Activated CD8-positive, alpha-beta memory T cell treated with anti-CD3 and anti-CD28 coated beads, Interleukin-2, amount 50 U/mL, for 1 hour (primary cell): Measurements from ENCODE around the gene SLC9A2.

Experiments used
- DNase-seq: peaks from one replicate; pipeline ENCODE4 v3.0.0-alpha.2; 2020; ENCODE audit errors: extremely low read depth

Gene SLC9A2

DNA sequence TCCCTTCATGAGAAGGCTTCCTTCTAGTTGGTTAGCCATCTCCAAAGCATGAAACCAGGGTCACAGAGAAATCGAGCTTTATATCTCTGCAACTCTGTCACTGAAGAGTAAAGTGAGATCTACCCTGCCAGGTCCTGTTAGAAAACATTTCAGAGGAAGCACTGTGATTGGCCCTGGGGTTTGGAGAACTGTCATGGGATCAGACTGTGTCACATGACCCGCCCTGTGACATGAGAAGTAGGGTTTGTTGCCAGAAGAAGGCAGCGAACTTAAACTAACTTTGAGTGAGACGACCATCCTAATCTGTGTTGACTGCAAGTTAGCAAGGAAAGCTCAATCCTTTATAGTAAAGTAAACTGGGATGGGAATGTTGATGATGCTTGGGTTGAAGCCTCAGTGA, 55.5 kb downstream of the SLC9A2 start:
- no peak for DNase-seq

DNA sequence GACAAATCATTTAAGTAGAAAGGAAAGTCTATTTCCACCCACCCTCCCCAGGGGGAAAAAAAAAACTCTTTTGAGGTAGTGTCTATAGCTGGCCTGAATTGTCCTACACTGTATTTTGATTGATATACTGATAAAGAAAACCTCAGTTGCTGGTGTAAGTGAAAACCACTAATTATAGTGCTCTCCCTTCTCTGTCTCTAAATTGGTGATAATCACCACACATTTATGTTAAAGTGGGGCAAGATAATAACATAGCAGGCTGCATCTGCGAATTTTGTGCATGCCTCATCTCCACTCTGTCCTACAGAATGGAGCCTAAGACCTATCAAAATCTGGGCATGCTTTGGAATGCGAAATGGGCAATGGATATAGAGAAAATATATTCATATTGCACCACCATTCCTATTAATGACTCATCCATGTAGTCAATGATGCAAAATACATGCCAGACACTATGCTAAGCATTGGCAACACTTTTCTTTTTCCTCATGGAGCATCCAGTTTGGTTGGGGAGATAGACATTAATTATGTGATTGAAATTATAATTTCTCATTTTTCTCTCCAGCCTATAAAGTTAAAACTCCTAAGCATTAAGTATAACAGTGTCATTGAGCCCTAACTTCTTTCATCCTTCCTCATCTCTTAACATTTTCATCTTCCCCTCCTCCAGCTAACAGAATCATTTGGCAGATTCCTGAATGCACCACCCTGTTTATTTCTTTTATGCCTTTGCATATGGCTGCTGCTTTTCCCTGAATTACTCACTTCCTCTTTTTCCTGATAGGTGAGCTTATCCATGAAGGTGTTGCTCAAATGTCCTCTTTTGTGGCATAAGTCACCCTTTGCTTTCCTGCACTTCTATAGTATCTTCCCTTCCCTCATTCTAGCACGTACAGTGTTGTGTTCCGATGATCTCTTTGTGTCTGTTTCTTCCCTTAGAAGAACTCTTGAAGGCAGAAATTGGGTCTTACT, 58.2 kb downstream of the SLC9A2 start:
- no peak for DNase-seq

DNA sequence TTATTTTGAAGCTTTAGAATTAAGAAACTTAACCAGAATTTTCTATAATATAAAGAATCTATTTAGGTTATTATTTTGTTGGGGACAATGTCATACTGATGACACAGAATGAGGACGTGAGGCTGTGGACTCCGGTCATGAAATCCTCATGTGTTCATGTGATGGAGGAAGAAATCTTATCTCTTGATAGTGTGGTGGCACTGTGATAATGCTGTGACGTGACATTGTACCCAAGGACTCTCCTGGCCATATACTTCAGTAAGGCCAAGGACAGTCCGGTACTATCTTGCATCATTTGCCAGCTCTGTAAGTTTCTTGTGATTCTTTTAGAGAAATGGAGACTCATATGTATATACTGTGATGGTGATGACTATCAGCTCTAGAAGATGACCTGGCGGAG, 59.1 kb downstream of the SLC9A2 start:
- DNase-seq: no peak

DNA sequence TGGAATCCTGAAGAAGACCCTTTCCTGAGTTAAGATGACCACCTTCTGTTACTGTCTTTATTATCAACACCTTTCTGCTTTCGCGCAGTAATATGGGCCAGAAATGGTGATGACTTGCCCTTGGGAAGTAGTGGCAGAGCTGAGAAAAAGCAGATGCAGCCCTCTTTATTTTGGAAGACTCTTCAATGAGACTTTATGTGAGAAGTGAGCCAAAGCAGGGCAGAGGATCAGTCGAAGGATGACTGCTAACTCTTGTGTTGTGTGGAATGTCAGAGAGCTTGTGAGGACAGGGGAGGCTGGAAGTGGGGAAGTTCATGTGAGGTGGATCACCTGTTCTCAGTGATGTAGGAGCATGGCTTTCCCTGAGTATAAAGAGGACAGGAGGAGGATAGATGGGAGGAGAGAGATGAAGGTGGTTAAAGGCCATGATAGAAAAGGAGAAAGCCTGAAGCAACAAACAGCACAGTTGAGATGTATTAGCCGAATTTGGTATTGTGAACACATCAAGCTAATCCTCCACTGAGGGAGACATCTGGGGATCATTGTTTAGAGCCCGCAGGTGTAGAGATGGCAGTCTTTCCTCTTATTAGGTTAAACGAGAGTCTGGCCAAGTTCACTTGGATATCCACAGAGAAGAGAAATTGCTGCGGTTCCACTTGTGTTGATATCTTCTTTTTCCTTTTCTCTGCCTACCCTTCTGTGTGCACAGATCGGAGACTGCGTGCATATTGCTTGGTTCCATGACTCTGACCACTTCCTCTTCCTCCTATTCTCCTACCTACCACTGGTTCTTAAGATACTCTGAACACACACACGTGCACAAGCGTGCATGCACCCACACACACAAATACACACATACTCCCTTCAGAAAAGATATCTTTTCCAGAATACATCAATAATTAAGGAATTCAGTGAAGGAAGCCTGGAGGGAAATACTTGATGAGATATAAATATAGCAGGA, 67.4 kb downstream of the SLC9A2 start:
- DNase-seq: no peak

DNA sequence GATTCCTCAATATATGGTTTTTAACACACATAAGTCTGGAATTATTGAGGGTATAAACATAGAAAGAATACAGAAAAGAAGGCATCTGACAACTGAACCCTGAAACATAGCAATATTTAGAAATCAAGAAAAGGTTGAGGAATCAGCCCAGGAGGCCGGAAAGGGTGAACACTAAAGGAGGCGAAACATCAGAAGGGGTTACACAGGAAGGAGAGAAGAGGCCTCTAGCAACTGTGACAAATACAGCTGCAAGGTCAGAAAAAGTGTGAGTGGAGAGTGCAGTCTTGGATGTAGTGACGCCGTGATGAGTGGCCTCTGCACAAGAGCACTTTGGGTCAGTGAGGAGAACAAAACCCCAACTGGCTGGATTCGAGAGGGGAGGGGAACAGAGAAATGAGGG, 70.7 kb downstream of the SLC9A2 start:
- DNase-seq: no peak

DNA sequence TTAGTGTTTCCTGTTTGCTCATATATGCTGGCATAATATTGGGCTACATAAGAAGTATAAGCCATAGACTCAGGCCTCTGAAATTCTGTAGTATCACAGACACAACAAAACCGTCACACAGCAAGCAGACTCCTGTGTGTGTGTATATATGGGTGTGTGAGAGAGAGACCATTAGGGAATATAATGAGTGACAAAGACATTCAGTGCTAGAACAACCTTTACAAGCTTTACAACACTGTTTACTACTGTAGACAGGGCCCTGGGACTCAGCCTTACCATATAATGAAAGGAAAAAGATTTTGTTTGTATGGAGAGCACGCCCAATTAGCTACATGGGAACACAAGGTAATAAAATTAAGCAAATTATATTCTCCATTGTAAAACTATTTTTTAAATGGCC, 77.1 kb downstream of the SLC9A2 start:
- no peak for DNase-seq

DNA sequence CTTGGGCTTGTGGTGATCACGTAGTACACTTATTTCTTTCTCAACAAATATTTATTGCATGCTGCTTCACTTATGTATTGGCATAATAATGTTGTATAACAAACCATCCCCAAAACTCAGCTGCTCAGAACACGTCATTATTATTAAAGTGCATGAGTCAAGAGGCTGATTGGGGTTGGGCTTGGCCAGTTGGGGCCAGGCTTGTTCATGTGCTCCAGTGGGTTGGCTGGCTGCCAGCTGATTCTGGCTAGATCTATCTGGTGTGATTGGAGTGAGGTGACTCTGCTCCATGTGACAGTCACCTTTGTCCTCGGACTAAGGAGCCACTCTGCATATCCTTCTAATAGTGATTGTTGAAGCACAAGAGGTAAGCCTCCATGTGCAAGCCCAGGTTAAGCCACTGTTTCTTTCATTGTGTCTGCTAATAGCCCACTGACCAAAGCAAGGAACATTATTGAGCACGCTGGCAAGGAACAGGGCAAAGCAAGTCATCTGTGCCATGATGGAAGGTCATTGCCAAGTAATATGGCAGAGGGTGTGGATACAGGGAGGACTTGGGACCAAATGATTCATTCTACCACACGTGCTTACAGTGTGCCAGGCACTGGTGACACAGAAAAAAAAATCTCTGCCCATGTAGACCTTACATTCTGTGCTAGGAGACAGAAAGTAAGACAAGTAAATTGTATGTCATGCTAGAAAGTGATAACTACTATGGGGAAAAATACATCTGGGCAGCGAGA, 79.2 kb downstream of the SLC9A2 start:
- no peak for DNase-seq

DNA sequence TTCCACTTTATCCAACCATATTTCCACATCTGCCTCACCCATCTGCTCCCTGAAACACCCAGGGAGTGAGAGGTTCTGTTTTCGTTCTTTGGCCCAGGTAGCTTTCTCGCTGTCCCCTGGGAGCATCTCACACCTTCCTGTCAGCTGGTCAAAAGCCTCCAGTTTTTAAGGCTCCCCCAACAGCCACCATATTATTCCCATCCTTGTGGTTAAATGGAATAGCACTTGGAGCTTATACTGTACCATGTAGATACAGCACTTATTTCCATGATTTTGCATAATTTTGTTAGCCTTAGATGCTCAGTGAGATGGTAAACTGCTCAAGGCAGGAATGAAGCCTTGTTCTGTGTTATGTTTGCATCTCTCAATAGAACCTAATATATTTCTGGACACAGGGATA, 84.0 kb downstream of the SLC9A2 start:
- DNase-seq: no peak

DNA sequence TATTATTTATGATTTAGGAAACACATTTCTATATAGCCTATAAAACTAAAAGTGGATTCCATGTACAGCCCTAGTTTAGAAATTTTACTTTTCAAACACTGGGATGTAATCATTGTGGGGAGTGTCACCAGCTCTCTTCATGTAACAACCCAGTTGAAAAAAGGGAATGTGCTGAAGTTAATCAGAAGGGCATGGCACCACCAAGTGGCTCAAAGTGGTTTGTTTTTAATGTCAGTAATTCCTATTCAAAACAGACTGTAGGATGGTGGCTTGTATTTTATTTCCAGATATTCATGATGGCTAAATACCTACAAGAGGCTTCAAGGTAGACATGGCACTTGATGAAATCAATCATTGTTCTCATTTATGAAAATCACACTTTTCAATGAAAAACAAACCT, 84.4 kb downstream of the SLC9A2 start:
- DNase-seq: no peak

DNA sequence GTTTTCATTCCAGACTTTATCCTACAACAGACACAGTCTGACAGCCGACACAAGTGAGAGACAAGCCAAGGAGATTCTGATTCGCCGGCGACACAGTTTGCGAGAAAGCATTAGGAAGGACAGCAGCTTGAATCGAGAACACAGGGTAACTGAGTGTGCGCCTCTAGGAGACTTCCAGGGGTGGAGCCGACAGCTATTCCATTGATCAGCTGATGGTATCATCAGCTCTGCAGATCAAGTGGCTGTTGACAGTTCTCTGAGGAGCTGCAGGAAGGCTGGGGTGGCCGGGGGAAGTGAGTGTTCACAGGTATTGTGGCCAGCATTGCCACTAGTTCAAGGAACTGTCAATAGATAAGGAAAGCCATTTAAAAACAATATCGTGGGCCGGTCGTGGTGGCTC, 85.2 kb downstream of the SLC9A2 start:
- no peak for DNase-seq

DNA sequence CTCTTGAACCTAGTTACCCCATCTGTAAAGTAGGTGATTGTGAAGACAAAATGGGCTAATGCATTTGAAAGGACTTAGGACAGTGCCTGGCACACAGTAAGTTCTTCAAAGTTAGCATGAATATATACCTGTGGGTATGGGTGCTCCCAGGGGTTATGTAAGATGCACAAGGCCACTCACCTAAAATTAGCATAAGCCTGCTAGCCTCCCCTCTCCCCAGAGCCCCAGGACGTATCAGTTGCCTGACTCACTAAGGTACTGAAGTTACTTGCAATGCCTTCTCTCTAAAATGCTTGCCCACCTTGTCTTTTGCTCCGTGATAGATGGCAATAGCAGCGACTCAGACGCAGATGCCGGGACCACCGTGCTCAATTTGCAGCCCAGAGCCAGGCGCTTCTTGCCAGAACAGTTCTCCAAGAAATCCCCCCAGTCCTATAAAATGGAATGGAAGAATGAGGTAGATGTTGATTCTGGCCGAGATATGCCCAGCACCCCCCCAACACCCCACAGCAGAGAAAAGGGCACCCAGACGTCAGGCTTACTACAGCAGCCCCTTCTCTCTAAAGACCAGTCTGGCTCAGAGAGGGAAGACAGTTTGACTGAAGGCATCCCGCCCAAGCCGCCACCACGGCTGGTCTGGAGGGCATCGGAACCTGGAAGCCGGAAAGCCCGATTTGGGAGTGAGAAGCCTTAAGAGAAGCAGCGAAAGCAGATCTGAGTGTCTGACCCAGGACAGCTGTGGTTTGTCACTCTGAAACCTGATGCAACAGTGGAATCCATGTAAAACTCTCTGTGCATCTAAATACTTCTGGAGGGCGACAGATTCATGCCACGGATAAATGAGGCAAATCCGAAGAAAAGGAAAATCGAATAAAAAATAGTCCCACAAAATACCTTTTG, 88.7 kb downstream of the SLC9A2 start:
- no peak for DNase-seq

DNA sequence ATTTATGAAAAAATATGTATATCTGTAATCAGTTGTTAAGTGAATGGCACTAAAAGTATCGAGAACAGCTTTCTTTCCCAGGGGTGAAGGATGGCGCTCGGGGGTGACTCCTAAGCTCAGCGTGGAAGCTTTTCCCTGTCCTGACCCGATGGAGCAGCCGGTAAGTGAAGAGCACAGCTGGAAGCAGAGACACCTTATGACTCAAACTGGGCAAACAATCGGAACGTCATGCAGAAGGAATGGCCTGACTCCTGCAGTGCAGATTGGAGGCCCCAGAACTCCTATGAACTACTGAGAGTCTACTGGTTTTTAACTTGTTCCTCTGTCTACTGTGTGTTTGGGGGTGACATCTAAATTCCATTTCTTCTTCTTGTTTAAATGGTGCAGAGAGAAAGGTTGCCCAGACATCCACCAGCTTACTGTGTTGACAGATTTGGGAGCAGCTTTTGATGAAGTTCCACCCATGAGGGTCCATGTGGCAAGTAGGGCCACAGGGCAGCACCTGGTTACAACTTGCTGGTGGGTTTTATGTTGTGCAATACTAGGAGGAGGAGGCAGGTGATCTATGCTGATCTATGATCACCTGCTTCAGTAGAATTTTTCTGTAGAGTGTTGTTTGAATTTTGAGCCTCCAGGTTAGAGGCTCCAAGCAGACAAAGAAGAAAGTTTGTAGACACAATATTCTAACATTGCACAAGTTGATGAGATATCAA, 89.7 kb downstream of the SLC9A2 start:
- no peak for DNase-seq

DNA sequence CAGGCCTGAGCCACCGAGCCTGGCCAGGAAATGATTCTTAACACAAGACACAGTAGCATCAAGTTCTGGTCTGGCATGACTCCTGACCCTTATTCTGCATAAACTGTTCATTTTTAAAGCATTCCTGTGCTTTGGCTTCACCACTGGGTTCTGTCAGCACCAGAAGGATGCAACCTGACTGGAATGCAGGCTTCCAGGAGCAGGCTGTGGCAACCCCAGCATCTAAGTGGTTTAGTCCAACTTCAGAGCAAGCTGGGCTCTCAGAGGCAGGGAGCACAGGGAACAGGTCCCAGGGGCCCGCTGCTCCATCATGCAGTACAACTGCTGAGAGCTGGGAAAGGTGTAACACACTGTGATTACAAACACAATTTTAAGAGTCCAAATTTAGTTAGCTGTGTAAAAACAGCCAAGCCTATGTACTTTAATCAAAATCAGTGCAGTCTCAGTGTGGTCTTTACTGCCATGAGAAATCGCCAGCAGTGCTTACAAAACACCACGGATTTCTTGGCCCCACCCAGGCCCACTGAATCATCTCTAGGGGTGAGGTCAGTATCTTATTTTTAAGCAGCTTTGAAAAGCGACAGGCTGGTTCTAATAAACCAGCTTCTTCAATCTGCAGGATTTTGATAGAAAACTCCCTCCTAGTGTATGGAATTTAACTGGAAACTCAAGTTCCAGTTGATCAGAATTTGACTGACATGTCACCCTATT, 98.1 kb downstream of the SLC9A2 start:
- DNase-seq: no peak

DNA sequence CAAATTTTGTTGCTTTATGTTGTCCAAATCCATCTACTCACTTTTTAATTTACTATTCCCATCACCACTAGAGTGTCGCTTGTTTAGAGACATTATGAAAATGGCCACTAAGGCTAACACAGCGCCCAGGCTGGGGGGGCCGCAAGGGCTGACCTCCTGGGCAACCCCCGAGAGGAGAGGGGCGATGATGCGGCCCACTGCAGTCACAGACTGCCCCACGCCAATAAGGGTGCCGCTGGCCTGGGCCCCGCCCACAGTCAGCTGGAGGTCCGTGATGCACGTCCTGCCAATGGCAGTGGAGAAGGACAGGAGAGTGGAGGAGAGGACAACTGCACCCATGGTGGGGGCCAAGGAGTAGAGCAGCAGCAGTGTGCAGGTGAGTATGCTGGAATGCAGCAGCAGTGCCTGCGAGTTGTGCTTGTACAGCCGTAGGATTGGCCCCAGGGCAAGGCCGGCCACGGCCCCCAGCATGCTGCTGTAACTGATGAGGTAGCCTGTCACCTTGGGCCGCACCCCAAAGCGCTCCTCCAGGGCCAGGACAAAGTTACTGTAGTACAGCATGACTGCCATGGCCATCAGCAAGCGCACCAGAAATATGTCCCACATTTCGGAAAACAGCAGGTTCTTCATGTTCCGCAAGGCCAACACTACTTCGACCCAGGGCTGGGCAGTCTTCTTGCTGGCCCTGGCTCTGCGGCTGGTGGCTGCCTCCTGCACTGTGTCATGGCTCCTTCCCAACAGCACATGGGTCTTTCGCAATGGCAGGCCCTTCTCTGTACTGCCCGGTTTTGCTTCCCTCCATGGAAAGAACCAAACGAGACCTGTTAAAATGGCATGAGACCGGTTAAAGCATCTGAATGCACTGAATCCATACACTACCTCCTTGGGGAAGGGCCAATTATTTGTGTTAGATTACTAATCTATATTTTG, 99.3 kb downstream of the SLC9A2 start:
- DNase-seq: no peak

DNA sequence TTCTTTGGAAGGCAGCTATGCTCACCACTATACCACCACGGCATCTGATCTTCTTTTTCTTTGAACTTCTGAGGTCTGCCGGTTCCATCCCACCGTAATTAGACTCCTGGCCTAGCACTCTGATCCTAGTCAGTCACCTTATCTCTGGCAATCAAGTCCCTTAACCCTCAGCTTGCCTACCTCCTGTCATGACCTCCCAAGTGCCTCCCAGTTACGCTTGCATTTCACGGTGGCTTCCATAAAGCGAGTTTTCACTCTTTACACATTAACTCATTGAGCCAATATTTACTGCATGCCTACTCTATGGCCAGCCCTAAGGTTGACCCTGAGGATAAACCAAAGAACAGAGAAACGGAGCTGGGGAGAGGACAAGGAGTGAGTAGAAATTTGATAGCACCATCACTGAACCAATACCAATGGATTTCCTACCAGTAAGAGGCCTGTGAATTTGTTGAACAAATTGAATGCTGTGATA, 104.7 kb downstream of the SLC9A2 start:
- DNase-seq: no peak

DNA sequence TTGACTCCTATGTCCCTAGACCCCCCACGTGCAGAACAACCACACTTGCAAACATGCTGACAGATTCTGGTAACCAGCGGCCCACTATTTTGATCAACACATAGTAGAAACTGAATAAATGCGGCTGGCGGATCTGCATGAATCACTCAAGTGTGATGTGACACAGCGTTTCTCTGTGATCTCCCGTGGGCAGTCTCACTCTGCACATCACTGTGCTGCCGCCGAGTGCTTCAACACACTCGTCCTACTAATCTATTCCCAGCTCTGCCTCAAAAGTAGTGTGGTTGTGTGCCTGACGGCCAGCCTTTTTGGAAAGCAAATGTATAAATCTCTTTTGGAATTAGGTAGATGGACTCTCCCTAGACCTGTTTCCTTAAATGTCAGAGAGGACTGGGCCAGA, 105.2 kb downstream of the SLC9A2 start:
- DNase-seq: no peak

DNA sequence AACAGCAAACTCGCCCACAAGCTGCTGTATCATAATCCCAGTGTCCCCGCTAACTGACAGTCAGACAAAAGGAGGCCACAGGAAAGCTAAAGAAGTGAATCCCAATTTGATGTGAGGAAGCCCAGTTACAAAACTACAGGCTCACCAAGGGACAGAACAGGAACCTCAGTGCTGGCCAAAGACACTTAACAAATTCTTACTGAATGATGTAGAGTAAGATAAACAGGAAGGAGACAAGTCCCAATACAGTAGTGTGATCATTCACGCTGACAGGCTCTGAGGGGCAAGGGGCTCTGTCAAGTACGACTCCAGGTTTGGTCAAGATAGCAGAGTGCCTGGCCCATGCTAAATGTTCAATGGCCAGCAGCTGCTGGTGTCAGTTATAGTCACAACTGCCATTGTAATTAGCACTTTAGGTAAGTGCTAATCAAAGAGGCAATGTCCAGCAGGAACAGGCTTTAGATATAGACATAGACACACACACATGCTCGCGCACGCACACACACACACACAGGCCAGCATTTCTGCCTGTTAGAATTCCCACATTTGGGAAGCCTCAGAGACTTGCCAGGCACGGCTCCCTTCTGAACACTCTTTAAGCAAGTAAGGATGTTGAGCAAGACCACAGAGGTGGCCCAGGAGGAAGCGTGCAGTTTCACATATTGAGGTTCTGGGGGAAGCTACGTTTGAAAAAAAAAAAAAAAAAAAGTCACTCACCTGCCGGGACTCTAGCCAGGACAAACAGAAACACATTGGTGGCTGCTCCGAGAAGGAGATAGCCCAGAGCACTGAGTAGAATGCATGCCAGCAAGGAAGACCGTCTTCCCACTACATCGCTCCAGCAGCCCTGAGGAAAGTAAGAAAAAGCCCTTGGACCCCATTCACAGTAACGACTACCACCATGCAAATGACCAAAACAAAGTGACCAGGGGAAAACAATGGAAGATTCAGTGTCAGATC, 107.1 kb downstream of the SLC9A2 start:
- no peak for DNase-seq
